Measurements from ENCODE around the gene SEPTIN12. TPM values are rescaled to one million over a fixed set of nuclear protein-coding genes. Genes with fewer than 3 reads are reported as not detected.

SEPTIN12 gene
- total RNA-seq, 1 donor from 2014 or later, result 0.65 TPM

DNA sequence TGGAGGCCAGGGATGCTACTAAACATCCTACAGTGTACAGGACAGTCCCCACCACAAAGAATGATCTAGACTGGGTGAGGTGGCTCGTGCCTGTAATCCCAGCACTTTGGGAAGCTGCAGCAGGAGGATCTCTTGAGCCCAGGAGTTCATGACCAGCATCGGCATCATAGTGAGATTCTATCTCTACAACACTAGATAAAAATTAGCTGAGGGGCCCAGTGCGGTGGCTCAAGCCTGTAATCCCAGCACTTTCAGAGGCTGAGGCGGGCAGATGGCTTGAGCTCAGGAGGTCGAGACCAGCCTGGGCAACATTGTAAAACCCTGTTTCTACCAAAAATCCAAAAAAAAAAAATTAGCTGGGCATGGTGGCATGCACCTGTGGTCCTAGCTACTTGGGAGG, 15.8 kb downstream of the SEPTIN12 start:
- peaks cover 16% of the 10 kb centered on the region for H3K4me1 Mint-ChIP-seq
- no peak for TF ChIP-seq CTCF (conservative IDR thresholded peaks at IDR 0.05)
- H3K4me3 Mint-ChIP-seq, result no peak overlapping the region
- no peaks in the 10 kb centered on the region for H3K36me3 Mint-ChIP-seq (ENCODE audit: low read depth)
- no peaks in the 10 kb centered on the region for H3K27me3 Mint-ChIP-seq (ENCODE audit: low read depth)
- DNase-seq (ENCODE audit: low read depth, low spot score), result no peak
- no peaks in the 10 kb centered on the region for H3K9me3 Mint-ChIP-seq
- H3K27ac Mint-ChIP-seq (ENCODE audit: unreplicated experiment), result no peak overlapping the region

DNA sequence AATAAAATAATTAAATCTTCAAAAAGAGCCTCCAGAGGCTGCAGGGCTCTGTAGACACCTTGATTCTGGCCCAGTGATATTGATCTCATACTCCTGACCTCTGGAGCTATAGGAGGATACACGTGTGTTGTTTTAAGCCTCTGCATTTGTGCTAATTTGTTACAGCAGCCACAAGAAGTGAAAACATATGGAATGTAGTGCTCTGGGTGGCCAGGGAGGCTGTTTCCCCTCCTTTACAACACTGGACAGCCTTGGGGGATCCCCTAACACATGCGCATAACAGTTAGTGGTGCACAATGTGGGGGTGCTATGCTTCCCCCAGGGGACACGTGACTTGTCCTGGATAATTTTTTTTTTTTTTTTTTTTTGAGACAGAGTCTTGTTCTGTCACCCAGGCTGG, 16.5 kb downstream of the SEPTIN12 start:
- no peak for DNase-seq (ENCODE audit: low read depth, low spot score)
- no peak for TF ChIP-seq CTCF (conservative IDR thresholded peaks at IDR 0.05)
- Mint-ChIP-seq H3K4me1 (peaks cover 19% of the 10 kb centered on the region), H3K27me3 (ENCODE audit: low read depth) (no peaks in the 10 kb centered on the region), H3K4me3 (no peak overlapping the region), H3K36me3 (ENCODE audit: low read depth) (no peaks in the 10 kb centered on the region), H3K9me3 (no peaks in the 10 kb centered on the region), H3K27ac (ENCODE audit: unreplicated experiment) (no peak overlapping the region)

DNA sequence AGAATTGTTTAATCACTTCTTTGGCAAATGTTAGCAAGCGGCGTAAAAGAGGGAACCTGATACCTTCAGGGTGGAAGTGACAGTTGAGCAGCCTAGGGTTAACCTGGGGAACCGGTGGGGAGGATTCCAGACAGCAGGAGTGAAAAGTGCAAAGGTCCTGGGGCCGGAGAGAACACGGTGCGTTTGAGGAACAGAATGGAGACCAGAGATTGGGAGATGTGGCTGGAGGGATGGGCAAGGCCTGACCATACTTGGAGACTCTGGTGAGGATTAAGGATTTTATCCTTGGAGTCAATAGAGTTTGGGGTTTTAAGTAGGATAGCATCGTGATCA, 18.9 kb downstream of the SEPTIN12 start:
- H3K9me3 Mint-ChIP-seq, result no peaks in the 10 kb centered on the region
- H3K4me3 Mint-ChIP-seq, result peak overlapping the region; percentile 92
- peaks cover 28% of the 10 kb centered on the region for H3K4me1 Mint-ChIP-seq
- H3K36me3 Mint-ChIP-seq (ENCODE audit: low read depth), result no peaks in the 10 kb centered on the region
- no peaks in the 10 kb centered on the region for H3K27me3 Mint-ChIP-seq (ENCODE audit: low read depth)
- no peak for DNase-seq (ENCODE audit: low read depth, low spot score)
- no peak for TF ChIP-seq CTCF (conservative IDR thresholded peaks at IDR 0.05)
- peak overlapping the region; percentile 68 for H3K27ac Mint-ChIP-seq (ENCODE audit: unreplicated experiment)

DNA sequence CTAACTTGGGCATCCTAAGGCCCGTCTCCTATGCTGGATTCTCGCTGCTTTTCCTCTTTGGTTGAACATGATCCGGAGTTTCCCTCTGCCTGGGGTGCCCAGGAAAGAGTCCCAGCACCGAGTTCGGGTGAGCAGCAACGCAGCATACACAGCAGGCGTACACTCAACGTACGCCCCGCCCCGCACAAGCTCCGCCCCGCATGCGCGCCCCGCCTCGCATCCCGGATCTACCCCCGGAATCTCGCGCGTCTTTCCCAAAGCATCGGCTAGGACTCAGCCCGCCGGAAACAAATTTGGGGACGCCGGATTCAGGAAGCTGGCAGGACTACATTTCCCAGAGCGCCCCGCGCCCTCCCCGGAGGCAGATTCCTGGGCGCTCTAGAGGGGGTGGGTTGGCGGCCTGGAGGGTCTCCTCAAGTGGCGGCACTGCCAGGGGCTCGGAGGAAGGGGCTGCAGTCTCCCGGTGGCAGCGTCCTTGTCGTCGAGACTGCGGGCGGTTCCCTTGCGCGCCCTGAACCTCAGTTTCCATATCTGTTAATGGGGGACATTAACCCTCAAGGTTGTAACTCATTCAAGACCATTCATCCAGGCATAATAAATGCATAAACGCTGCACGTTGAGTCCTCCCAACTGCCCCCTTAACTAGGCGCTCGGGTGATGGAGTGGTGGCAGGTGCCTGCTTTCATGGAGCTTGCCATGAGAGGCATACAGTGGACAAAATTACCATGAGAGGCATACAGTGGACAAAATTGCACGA, 19.4 kb downstream of the SEPTIN12 start:
- Mint-ChIP-seq H3K4me1 (peaks cover 28% of the 10 kb centered on the region), H3K27ac (ENCODE audit: unreplicated experiment) (peak overlapping the region; percentile 90), H3K4me3 (peak overlapping the region; percentile 92), H3K27me3 (ENCODE audit: low read depth) (no peaks in the 10 kb centered on the region), H3K9me3 (no peaks in the 10 kb centered on the region), H3K36me3 (ENCODE audit: low read depth) (no peaks in the 10 kb centered on the region)
- no peak for TF ChIP-seq CTCF (conservative IDR thresholded peaks at IDR 0.05)
- DNase-seq (ENCODE audit: low read depth, low spot score), result peak; percentile 97

DNA sequence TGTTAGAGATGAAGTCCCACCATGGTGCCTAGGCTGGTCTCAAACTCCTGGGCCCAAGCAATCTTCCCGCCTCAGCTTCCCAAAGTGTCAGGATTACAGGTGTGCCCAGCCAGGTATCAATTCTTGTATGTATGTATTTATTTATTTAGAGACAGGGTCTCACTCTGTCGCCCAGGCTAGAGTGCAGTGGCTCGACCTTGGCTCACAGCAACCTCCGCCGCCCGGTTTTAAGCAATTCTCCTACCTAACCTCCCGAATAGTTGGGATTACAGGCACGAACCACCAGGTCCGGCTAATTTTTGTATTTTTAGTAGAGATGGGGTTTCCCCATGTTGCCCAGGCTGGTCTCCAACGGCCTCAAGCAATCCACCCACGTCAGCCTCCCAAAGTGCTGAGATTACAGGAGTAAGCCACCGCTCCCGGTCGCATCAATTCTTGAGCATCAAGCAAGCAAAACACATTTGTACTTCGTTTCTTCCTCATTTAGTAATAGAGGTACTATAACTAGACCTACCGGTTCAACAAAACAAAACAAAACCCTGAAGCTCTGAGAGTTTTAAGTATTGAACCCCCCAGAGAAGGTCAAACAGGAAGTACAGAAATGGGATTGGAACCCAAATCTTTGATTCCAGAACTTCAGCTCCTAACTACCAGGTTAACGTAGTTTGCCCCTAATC, 20.1 kb downstream of the SEPTIN12 start:
- H3K27me3 Mint-ChIP-seq (ENCODE audit: low read depth), result no peaks in the 10 kb centered on the region
- H3K9me3 Mint-ChIP-seq, result no peaks in the 10 kb centered on the region
- H3K4me1 Mint-ChIP-seq, result peaks cover 28% of the 10 kb centered on the region
- peak overlapping the region; percentile 92 for H3K4me3 Mint-ChIP-seq
- no peak for TF ChIP-seq CTCF (conservative IDR thresholded peaks at IDR 0.05)
- peak overlapping the region; percentile 50 for H3K27ac Mint-ChIP-seq (ENCODE audit: unreplicated experiment)
- DNase-seq (ENCODE audit: low read depth, low spot score), result no peak
- no peaks in the 10 kb centered on the region for H3K36me3 Mint-ChIP-seq (ENCODE audit: low read depth)
